Renal cortex interstitium (tissue), 11 donors: Measurements from ENCODE around the gene PPP4R1. TPM values are rescaled to one million over a fixed set of nuclear protein-coding genes. Genes with fewer than 3 reads are reported as not detected.

Experiments
- DNase-seq, 11 donors: peaks; one replicate each; pipeline ENCODE4 v3.0.0-alpha.2; 2013; ENCODE audit warnings: low read depth in 9 of 11, low spot score in 4 of 11; ENCODE audit errors: extremely low read depth in 1 of 11
- polyA plus RNA-seq, 3 donors: library from polyadenylated mRNA; unstranded; fragments of 120-200 nt; gene quantifications; one replicate each; pipeline ENCODE4 v1.2.1, GENCODE V29; 2013; ENCODE audit not compliant: insufficient read length in 3 of 3

PPP4R1 gene
- polyA plus RNA-seq, 3 donors = 85.1 to 90.8 (median 90.4) TPM

DNA sequence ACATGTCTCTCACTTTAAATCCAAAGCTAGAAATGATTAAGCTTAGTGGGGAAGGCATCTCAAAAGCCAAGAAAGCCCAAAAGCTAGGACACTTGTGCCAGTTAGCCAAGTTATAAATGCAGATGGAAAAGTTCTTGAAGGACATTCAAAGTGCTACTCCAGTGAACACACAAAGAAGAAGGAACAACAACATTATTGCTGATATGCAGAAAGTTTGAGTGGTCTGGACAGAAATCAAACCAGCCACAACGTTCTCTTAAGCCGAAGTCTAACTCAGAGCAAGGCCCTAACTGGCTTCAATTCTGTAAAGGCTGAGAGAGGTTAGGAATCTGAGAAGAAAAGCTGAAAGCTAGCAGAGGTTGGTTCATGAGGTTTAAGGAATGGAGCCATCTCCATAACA lies 49.0 kb downstream of the PPP4R1 start:
- no peak for DNase-seq

DNA sequence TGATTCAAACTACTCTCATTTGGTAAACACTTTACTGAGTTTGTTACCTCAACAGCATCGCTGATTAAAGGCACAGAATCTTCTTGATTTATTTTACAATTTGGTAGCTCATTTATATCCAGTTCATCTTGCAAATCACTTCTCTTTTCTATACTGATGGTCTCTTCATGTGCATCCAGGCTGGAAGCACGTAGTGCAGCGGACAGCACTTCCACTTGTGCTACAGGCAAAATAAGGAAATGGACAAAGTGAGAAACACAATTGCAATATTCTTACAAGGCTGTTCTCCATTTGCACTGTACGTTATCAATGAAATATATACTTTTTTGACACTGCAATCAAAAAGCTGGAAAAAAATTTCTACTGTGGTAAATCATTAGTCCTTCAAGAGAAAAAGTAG lies 51.0 kb downstream of the PPP4R1 start:
- no peak for DNase-seq

DNA sequence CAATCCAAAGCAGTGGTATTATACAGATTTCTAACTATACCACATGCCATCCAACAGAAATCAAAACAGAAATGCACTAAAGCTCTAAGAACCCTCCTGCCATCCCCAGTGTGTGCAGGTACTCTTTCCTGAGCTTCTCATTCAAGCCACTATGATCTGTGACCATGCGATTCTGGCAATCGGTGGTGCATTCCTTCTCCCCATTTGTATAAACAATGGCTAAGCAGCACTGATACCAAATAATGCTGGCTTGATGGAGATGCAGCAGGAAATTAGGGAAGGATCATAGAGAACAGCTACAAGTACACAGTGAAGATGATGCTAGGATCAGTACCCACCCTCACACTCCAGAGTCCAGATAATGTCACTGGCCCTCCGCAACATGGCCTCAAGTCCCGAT lies 51.8 kb downstream of the PPP4R1 start:
- DNase-seq = no peak

DNA sequence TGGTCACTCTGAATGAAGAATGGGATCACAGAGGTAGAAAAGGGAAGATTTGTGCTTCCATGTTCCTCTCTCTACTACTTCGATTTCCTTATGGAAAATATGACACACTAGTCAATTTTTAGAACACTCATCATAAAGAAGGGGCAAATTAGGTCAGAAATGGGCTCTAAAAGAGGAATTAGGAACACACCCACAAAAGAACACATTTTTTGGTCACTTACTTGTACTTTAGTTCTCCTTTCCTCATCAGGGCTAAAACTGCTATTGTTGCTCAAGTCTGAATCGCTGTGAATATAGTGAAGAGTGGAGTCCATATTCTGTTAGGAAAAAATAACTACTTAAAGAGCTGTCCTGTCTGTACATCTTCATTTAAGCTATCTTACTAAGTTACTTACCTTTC lies 52.6 kb downstream of the PPP4R1 start:
- no peak for DNase-seq

DNA sequence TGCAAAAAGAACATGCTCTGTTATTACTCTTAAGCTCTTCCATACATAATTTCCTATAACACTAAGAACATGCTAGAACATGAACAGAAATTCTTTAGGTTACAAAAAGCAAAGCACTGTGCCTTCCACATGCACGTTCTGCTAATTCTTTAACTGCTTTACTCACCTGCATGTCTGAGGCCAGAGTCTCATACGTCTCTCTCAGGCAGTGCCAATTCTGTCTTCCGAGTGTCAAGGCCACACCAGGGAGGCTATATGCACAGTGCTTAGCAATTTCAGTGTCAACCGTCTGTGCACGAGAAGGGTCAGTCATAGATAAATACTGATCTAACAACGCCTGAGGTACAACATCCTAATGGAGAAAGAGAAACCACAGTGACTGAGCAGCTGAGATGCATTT lies 55.1 kb downstream of the PPP4R1 start:
- no peak for DNase-seq

DNA sequence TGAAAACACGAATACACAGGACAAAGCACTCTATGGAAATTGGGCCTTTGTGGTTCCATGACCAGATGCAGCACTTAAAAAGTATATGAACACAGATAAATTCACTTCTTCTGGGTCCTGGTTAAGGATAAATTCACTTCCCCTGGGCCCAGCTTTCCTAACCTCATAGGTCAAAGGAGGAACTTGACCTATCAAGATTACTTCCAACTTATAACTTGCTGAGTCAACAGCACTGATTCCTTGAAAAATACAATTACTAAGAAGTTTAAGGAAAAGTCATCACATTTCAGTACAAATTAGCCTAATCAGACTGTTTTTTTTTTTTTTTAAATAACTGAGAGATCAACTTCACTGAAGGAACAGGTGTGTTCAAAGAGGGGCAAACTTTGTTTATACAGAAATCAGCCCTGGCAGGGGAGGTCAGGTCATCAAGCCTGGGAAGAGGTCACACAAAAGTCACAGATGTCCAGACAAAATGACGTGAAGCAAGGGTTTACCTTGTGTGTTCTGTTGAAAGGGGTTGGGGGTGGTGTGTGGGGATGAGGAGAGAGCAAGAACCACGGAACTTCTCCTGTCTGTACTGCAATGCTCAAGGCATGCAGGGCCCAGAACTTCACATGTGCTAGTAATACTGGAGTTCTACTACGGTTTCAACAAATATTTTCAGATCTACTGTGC lies 55.8 kb downstream of the PPP4R1 start:
- DNase-seq = no peak

DNA sequence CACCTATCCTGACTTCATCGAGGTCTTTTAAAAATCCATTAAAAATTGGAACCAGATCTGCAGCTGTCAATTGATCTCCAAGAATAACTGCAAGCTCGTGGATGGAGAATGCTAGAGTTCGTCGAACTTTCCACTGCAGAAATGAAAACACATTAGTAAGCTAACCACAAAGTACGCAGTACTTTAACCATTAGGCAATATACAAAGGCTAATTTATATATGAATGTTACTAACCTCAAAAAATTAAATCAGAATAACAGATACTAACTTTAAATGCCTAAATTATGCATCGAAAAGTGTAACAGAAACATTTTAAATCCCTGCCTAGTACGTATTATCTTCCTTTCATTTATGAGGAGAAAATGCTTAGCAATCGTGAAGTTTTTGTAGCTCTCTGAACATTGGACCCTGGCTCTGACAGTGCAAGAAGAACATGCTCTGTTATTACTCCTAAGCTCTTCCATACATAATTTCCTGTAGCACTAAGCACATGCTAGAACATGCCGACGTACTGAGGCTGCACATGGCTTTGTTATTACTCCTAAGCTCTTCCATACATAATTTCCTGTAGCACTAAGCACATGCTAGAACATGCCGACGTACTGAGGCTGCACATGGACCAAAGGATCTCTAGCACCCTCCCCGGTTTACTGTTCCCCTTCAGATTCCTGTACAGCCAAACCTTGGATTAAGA lies 57.0 kb downstream of the PPP4R1 start:
- no peak for DNase-seq

DNA sequence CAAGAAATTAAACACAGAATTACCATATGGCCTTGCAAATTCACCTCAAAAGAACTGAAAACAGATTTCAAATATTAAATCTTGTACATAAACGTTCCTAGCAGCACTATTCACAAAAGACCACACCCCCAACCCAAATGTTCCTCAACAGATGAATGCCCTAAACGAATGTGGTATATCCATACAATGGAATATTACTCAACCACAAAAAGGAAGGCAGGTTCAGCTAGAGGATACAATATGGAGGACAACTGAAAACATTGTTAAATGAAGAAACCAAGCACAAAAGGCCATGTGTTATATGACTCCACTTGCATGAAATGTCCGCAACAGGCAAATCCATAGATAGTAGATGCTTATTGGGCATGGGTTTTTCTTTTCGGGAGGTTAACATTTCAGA lies 61.7 kb downstream of the PPP4R1 start:
- DNase-seq = no peak

DNA sequence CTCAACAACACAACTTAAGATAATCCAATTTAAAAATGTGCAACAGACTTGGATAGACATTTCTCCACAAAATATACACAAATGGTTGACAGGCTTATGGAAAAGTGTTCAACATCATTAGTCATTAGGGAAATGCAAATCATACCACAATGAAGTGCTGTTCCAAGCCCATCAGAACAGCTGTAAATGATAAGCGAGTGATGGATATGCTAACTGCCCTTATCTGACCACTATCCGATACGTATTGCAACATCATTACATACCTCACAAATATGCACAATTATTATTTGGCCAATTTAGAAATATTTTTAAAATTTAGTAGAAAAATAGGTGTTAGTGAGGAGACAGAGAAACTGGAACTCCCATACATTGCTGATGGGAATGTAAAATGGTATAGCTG lies 62.2 kb downstream of the PPP4R1 start:
- no peak for DNase-seq

DNA sequence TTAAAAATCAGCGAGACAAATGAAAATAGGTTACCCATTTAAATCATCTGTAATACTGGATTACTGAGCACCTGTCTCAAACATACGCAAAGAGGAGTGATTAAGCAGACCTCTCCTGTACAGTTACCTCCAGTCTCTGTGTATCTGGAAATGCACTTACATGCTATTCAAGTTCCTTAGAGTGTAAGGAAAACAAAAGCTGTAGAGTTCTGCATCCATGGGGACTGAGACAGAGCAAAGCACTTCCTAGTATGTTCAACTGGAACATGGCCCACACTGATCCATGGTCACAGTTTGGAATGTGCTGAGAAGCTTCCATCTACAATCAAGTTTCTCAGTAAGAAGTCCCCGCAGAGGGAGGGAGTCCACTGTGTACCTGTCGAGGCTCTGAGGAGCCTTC lies 63.9 kb downstream of the PPP4R1 start:
- DNase-seq = no peak

DNA sequence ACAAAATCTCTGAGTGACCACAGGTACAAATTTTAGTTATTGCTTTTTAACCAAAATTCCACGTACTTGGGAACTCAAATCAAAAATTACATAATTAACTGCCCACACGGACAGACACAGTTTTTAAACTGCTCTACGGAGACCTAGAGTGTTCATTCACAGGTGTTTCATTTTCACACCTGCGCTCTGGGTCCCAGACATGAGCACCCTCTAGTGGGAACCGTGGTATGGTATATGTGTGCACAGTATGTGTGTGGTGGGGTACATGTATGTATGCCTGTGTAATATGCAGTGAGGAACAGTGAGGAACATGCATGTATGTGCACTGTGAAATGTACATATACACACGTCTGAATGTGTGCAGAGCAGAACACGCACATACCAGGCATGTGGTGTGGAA lies 65.0 kb downstream of the PPP4R1 start:
- DNase-seq = no peak

DNA sequence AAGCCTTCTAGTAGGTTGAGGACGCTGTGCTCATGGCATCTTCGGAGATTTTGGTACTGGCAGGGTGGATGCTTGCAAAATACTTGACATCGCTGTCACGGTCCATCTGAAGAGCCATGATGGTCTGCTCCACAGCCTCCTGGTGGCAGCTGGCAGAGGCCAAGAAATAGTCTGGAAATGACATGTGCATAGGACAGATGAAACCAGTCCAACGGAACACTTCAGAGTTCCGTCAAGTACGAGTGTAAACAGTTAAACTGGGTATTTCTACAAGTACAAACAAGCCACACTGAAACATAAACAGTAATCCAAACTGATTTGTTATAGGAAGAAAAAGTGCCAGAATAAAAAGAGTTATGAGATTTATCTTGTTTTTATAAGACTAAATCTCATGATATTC lies 66.6 kb downstream of the PPP4R1 start:
- DNase-seq = no peak

DNA sequence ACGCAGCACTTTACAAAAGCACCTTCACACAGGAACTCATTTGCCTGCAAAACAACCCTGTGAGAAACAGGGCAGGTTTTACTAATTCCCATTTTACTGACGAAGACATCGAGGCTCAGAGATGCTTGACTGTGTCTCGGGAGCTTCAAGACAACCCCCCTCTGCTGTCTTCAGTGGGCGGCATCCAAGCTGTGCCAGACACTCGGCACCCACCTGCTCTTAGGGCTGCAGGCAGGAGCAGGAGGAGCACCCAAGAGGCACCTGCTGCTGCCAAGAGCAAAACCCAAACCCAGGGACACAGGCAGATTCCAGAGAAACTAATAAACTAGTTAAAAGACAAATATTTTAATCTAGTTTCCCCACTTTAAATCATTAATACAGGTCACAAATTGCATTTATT lies 67.9 kb downstream of the PPP4R1 start:
- DNase-seq = no peak

DNA sequence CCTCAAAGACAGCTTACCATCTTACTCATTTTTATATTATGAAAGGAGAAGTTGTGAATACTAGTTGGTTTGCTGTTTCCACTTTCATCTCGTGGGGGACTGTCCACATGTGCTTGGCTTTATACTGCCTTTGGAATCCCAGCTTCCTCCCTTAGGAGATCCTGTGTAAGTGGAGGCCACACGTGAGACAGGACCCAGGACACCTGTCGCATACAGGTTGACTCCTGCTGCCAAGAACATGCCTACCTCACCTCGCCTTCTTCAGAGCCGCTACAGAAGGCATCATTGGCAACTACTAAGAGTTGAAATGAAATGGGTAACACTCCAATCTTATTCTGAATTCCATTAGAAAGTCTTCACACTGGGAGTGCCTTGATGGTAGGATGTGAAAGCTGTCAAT lies 69.3 kb downstream of the PPP4R1 start:
- no peak for DNase-seq

DNA sequence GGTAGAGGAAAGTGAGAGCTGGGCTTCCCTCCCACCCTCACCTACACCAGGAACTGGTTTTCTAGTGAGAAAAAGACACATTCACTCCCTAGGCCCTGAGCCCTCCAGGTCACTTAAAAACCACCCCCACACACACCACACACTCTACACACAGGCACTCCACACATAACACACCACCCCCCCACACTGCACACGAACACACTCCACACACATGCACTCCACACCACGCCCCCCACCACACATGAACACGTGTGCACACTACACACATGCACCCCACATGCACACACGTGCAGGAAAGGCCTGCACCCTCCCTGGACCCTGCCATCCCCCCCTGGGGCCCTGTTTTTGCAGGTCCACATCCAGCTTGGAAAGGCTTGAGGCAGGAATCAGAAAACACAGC lies 71.4 kb downstream of the PPP4R1 start:
- DNase-seq = no peak

DNA sequence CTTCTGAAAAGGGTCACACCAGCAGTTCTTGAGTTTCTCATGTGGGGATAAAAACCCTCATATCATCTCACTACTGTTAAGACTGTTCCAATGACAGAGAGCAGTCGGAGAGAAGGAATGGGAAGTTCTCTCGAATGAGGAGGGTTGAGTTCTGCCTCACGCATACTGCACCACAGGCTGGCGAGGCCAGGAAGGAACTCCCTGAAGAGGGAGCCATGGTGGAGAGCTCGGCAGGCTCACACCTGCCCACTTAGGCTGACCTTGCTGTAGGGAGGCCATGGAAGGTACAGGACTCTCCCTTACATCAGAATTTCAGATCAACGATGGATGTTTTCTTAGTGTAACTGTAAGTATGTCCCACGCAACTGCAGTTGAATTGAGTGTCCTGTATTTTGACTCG lies 74.4 kb downstream of the PPP4R1 start:
- no peak for DNase-seq

DNA sequence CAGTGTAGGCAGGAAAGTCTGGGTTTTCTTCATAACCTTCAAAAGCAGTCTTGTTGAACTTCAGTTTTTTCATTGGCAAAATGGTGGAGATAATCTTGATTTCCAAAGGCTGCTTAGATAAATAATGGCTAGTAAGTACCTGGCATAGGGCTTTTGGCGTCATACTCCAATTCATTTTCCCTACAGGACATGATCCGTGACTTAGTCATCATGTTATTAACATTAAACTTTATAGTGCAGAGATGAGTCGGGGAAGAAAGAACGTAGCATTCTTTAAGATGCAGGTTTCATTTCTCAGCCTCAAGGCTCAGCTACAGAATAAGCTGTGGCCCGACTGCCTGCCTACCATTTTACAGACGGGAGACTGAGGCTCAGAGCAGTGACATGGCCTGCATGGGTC lies 75.1 kb downstream of the PPP4R1 start:
- DNase-seq = no peak

DNA sequence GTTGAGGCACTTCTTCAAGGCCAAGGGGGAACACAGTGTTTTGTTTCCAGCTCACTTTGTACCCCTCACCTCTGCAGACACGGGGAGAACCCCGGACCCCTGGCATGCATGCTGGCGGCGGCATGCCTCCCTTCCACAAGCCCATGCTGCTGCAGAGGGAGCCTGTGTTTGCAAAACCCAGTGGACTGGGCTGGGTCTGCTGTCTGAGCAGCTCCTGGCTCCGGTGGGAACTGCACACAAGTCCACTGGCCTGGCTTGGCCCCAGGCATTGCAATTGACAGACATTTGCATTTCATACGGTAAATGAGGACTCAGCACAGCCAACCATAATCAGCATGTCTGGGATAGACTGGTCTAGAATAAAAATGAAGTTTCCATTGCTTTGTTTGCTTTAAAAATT lies 76.7 kb downstream of the PPP4R1 start:
- DNase-seq = no peak

DNA sequence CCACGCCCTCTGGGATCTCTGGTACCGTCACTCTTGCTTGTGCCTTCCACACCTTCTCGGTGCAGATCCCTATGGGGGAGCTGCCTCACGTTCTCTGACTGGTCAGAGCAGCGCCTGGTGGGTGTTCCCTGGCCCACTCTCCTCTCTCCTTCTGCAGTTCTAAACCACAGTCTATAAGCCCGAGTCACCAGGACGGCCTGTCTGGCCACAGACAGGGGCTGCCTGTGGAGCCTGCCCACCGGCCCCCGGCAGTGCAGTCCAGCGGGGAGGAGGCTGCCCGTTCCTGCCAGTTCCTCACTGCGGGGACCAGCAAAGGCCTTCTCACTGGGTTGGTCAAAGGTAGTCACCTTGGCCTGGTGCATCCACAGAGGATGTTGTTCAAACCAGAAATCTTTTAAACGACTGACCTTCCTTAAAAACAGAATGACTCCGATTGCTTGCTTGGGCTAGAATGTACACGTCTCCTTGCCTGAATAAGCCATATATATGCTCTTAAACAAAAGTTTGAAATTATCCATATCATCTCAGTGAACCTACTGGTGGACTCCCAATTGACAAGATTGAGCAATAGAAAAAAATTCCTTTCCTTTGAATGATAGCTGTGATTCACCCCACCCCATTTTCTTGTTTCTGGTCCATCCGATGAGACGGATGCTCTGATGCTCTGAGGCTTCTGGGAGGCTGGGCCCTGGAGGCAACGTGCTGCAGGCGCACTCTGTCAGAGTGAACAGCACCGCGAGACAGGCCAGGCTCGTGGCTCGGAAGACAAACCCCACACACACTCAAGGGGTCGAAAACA lies 77.8 kb downstream of the PPP4R1 start:
- no peak for DNase-seq

DNA sequence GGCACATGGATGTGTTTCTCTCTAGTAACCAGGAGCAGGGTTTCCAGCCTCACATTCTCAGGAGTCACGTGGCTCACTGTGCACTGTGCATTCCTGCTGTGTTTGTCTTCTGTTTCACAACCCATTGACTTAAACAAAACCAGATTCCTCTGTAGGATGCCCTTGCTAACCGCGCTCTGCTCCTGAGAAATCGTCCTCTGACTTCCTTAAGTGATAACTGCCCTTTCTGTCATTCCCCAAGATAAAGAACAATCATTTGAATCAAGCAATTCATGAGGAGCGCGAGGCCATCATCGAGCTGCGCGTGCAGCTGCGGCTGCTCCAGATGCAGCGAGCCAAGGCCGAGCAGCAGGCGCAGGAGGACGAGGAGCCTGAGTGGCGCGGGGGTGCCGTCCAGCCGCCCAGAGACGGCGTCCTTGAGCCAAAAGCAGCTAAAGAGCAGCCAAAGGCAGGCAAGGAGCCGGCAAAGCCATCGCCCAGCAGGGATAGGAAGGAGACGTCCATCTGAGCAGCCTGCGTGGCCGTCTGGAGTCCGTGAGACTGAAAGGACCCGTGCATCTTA lies 78.8 kb downstream of the PPP4R1 start:
- peak in 3 of 11 donors; percentile 4 to 20 (median 5) for DNase-seq
